ENCODE data around the gene INO80. TPM values are rescaled to one million over a fixed set of nuclear protein-coding genes. Genes with fewer than 3 reads are reported as not detected.

INO80 gene
- total RNA-seq, 2 experiments from 2014 or later, result 31.7 to 35.1 TPM

DNA sequence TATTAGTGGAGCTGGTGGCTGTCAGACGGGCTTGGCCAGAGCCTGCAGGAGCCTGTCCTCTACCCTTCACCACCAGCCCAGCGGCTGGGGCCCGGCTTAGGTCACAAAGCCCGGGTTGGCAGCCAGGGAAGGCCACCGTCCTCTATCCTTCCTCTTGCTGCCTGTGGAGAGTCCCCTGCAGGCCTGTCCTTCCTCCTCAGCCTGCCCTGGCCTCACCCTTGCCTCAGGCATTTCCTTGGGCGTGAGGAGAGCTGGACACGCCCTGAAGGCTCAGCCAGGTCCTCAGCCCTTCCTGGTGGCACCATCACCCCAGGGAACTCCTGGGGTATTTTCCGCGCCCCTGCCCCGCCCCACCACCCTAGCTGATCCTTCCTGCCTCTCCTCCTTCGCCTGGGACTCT is 155.2 kb downstream of the INO80 start:
- Histone ChIP-seq H3K27ac (ENCODE audit: low read depth, low read length, poor library complexity, severe bottlenecking) (no peak overlapping the region), H3K36me3 (ENCODE audit: insufficient read depth, low read length) (peaks cover 9% of the 10 kb centered on the region), H2AFZ (ENCODE audit: low read length) (no peak overlapping the region), H3K4me1 (ENCODE audit: insufficient read depth, low read length, poor library complexity, severe bottlenecking) (no peaks in the 10 kb centered on the region), H3K4me3 (ENCODE audit: low read depth, low read length, poor library complexity, severe bottlenecking) (no peak overlapping the region), H3K9me2 (ENCODE audit: insufficient read depth, low read length) (no peaks in the 10 kb centered on the region), H3K9me3 (ENCODE audit: low read length) (no peaks in the 10 kb centered on the region), H4K20me1 (ENCODE audit: insufficient read depth, low read length) (no peaks in the 10 kb centered on the region), H3K79me2 (ENCODE audit: insufficient read depth, low read depth, low read length) (no peaks in the 10 kb centered on the region), H3K4me2 (ENCODE audit: low read length) (no peak overlapping the region)
- TF ChIP-seq, protein P1, sequence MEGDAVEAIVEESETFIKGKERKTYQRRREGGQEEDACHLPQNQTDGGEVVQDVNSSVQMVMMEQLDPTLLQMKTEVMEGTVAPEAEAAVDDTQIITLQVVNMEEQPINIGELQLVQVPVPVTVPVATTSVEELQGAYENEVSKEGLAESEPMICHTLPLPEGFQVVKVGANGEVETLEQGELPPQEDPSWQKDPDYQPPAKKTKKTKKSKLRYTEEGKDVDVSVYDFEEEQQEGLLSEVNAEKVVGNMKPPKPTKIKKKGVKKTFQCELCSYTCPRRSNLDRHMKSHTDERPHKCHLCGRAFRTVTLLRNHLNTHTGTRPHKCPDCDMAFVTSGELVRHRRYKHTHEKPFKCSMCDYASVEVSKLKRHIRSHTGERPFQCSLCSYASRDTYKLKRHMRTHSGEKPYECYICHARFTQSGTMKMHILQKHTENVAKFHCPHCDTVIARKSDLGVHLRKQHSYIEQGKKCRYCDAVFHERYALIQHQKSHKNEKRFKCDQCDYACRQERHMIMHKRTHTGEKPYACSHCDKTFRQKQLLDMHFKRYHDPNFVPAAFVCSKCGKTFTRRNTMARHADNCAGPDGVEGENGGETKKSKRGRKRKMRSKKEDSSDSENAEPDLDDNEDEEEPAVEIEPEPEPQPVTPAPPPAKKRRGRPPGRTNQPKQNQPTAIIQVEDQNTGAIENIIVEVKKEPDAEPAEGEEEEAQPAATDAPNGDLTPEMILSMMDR (conservative IDR thresholded peaks at IDR 0.05; ENCODE audit: low read length), result no peak
- no peak for TF ChIP-seq EZH2phosphoT487 (IDR thresholded peaks at IDR 0.05; ENCODE audit: borderline replicate concordance, low read depth, low read length)
- CTCF ChIA-PET (ENCODE audit: unreplicated experiment), result no interaction called here
- no TSS peak for BruUV-seq (replicated peaks)
- POLR2A ChIA-PET, result no interaction called here
- intact Hi-C loops (cut with micrococcal nuclease; ENCODE audit: unreplicated experiment), result no loop called here
- DNase-seq (ENCODE audit: low spot score), result no peak

GRCh38 chr15:40960151-40960885 is 155.8 kb downstream of the INO80 start:
- H3K27ac ChIP-seq (ENCODE audit: low read depth, low read length, poor library complexity, severe bottlenecking), result no peak overlapping the region
- no peak overlapping the region for H3K4me3 ChIP-seq (ENCODE audit: low read depth, low read length, poor library complexity, severe bottlenecking)
- DNase-seq (ENCODE audit: low spot score), result no peak
- TF ChIP-seq, protein P1 (conservative IDR thresholded peaks at IDR 0.05; ENCODE audit: low read length), result no peak
- no peak for TF ChIP-seq EZH2phosphoT487 (IDR thresholded peaks at IDR 0.05; ENCODE audit: borderline replicate concordance, low read depth, low read length)
- no peaks in the 10 kb centered on the region for H4K20me1 ChIP-seq (ENCODE audit: insufficient read depth, low read length)
- CTCF ChIA-PET (ENCODE audit: unreplicated experiment), result no interaction called here
- H3K36me3 ChIP-seq (ENCODE audit: insufficient read depth, low read length), result peaks cover 15% of the 10 kb centered on the region
- POLR2A ChIA-PET, result no interaction called here
- no peak overlapping the region for H3K4me2 ChIP-seq (ENCODE audit: low read length)
- no peaks in the 10 kb centered on the region for H3K79me2 ChIP-seq (ENCODE audit: insufficient read depth, low read depth, low read length)
- H2AFZ ChIP-seq (ENCODE audit: low read length), result no peak overlapping the region
- H3K9me2 ChIP-seq (ENCODE audit: insufficient read depth, low read length), result no peaks in the 10 kb centered on the region
- BruUV-seq (replicated peaks), result no TSS peak
- H3K9me3 ChIP-seq (ENCODE audit: low read length), result no peaks in the 10 kb centered on the region
- intact Hi-C loops (cut with micrococcal nuclease; ENCODE audit: unreplicated experiment), result no loop called here
- H3K4me1 ChIP-seq (ENCODE audit: insufficient read depth, low read length, poor library complexity, severe bottlenecking), result peaks cover 3% of the 10 kb centered on the region

DNA sequence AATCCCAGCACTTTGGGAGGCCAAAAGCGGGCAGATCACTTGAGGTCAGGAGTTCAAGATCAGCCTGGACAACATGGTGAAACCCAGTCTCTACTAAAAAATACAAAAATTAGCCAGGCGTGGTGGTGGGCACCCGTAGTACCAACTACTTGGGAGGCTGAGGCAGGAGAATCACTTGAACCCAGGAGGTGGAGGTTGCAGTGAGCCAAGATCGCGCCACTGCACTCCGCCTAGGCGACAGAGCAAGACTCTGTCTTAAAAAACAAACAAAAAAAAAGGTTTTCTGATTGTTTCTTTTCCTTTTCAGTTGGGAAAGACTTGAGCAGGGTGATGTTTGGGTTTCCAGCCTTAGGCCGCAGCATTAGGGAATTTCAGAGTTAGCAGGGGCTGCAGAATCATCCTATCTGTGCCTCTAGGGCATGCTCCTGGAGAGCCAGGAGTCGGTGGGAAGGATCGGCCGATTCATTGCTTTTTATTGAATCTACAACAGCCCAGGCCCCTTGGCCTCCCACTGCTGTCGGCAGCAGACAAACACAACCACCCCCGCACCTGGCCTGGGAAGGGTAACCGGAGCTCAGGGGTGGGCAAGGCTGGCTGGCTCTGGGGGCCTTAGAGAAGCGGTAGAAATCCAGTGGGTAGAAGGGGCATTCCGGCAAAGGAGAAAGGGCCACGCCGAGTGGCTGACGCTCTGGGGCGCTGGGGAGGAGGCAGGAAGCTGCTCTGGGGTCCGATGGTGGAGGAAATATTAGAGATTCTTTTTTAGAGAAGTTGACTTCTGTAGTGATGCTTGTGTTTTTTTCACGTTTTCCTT is 156.5 kb downstream of the INO80 start:
- ChIA-PET POLR2A (no interaction called here), CTCF (ENCODE audit: unreplicated experiment) (no interaction called here)
- H3K9me2 ChIP-seq (ENCODE audit: insufficient read depth, low read length), result no peaks in the 10 kb centered on the region
- no peak overlapping the region for H3K4me2 ChIP-seq (ENCODE audit: low read length)
- H4K20me1 ChIP-seq (ENCODE audit: insufficient read depth, low read length), result no peaks in the 10 kb centered on the region
- H3K79me2 ChIP-seq (ENCODE audit: insufficient read depth, low read depth, low read length), result no peaks in the 10 kb centered on the region
- H3K36me3 ChIP-seq (ENCODE audit: insufficient read depth, low read length), result peaks cover 20% of the 10 kb centered on the region
- TF ChIP-seq EZH2phosphoT487 (IDR thresholded peaks at IDR 0.05; ENCODE audit: borderline replicate concordance, low read depth, low read length), result no peak
- TF ChIP-seq, protein P1 (conservative IDR thresholded peaks at IDR 0.05; ENCODE audit: low read length), result no peak
- no peak overlapping the region for H3K4me3 ChIP-seq (ENCODE audit: low read depth, low read length, poor library complexity, severe bottlenecking)
- BruUV-seq (replicated peaks), result no TSS peak
- H3K27ac ChIP-seq (ENCODE audit: low read depth, low read length, poor library complexity, severe bottlenecking), result no peak overlapping the region
- DNase-seq (ENCODE audit: low spot score), result no peak
- peaks cover 10% of the 10 kb centered on the region for H3K4me1 ChIP-seq (ENCODE audit: insufficient read depth, low read length, poor library complexity, severe bottlenecking)
- no peak overlapping the region for H2AFZ ChIP-seq (ENCODE audit: low read length)
- H3K9me3 ChIP-seq (ENCODE audit: low read length), result no peaks in the 10 kb centered on the region
- intact Hi-C loops (cut with micrococcal nuclease; ENCODE audit: unreplicated experiment), result no loop called here

All from OCI-LY7 (cell line).